ENCODE measurements around the gene HS1BP3. TPM values are rescaled to one million over a fixed set of nuclear protein-coding genes. Genes with fewer than 3 reads are reported as not detected.

The HS1BP3 gene
- total RNA-seq, 2 experiments from 2014 or later: 8.8 to 10.1 TPM

- Histone ChIP-seq H3K4me3 (ENCODE audit: low read length) (no peak overlapping the region), H3K4me1 (ENCODE audit: insufficient read depth, low read length) (no peaks in the 10 kb centered on the region), H3K27ac (ENCODE audit: low read depth in 1 of 2, low read length in 2 of 2) (no peak overlapping the region), H3K27me3 (ENCODE audit: control insufficient read depth in 1 of 2, insufficient read depth in 2 of 2, low read length in 2 of 2) (no peaks in the 10 kb centered on the region), H3K36me3 (ENCODE audit: insufficient read depth, low read length) (peaks cover 29% of the 10 kb centered on the region), H3K9me3 (ENCODE audit: control insufficient read depth in 1 of 2, insufficient read depth in 1 of 2, low read length in 2 of 2) (no peaks in the 10 kb centered on the region)
- ChIA-PET POLR2A (no interaction called here), CTCF (no interaction called here)
- DNase-seq (peak in 3 of 14 experiments; percentile 7 to 59 (median 54)), ATAC-seq (ENCODE audit: poor library complexity) (no peak)
- Mint-ChIP-seq H3K36me3 (ENCODE audit: low read depth) (peaks cover 36% of the 10 kb centered on the region), H3K4me1 (ENCODE audit: low read depth) (no peaks in the 10 kb centered on the region), H3K27ac (no peak overlapping the region), H3K4me3 (no peak overlapping the region), H3K27me3 (no peaks in the 10 kb centered on the region), H3K9me3 (no peaks in the 10 kb centered on the region)
- TF ChIP-seq, protein P1, sequence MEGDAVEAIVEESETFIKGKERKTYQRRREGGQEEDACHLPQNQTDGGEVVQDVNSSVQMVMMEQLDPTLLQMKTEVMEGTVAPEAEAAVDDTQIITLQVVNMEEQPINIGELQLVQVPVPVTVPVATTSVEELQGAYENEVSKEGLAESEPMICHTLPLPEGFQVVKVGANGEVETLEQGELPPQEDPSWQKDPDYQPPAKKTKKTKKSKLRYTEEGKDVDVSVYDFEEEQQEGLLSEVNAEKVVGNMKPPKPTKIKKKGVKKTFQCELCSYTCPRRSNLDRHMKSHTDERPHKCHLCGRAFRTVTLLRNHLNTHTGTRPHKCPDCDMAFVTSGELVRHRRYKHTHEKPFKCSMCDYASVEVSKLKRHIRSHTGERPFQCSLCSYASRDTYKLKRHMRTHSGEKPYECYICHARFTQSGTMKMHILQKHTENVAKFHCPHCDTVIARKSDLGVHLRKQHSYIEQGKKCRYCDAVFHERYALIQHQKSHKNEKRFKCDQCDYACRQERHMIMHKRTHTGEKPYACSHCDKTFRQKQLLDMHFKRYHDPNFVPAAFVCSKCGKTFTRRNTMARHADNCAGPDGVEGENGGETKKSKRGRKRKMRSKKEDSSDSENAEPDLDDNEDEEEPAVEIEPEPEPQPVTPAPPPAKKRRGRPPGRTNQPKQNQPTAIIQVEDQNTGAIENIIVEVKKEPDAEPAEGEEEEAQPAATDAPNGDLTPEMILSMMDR (IDR thresholded peaks at IDR 0.05): no peak
- intact Hi-C loops (cut with DNase I, micrococcal nuclease): no loop called here
Observed at GRCh38 chr2:20617892-20618467, 32.9 kb downstream of the HS1BP3 start.

- Histone ChIP-seq H3K4me1 (ENCODE audit: insufficient read depth, low read length) (no peaks in the 10 kb centered on the region), H3K27me3 (ENCODE audit: control insufficient read depth in 1 of 2, insufficient read depth in 2 of 2, low read length in 2 of 2) (no peaks in the 10 kb centered on the region), H3K36me3 (ENCODE audit: insufficient read depth, low read length) (peaks cover 22% of the 10 kb centered on the region), H3K27ac (ENCODE audit: low read depth in 1 of 2, low read length in 2 of 2) (no peak overlapping the region), H3K4me3 (ENCODE audit: low read length) (no peak overlapping the region), H3K9me3 (ENCODE audit: control insufficient read depth in 1 of 2, insufficient read depth in 1 of 2, low read length in 2 of 2) (no peaks in the 10 kb centered on the region)
- Mint-ChIP-seq H3K4me1 (ENCODE audit: low read depth) (no peaks in the 10 kb centered on the region), H3K27ac (no peak overlapping the region), H3K4me3 (no peak overlapping the region), H3K9me3 (no peaks in the 10 kb centered on the region), H3K27me3 (no peaks in the 10 kb centered on the region), H3K36me3 (ENCODE audit: low read depth) (peaks cover 30% of the 10 kb centered on the region)
- no peak for DNase-seq
- ChIA-PET POLR2A (no interaction called here), CTCF (no interaction called here)
- TF ChIP-seq, protein P1 (IDR thresholded peaks at IDR 0.05): no peak
- intact Hi-C loops (cut with DNase I, micrococcal nuclease): no loop called here
- no peak for ATAC-seq (ENCODE audit: poor library complexity)
Observed at GRCh38 chr2:20617081-20617575, 33.8 kb downstream of the HS1BP3 start.

GRCh38 chr2:20616341-20616871, 34.5 kb downstream of the HS1BP3 start:
- peaks cover 15% of the 10 kb centered on the region for H3K36me3 ChIP-seq (ENCODE audit: insufficient read depth, low read length)
- CTCF ChIA-PET: no interaction called here

More at GRCh38 chr2:20616341-20616871, 34.5 kb downstream of the HS1BP3 start:
- Histone ChIP-seq H3K4me3 (ENCODE audit: low read length) (no peak overlapping the region), H3K4me1 (ENCODE audit: insufficient read depth, low read length) (no peaks in the 10 kb centered on the region), H3K27ac (ENCODE audit: low read depth in 1 of 2, low read length in 2 of 2) (no peak overlapping the region), H3K27me3 (ENCODE audit: control insufficient read depth in 1 of 2, insufficient read depth in 2 of 2, low read length in 2 of 2) (no peaks in the 10 kb centered on the region), H3K9me3 (ENCODE audit: control insufficient read depth in 1 of 2, insufficient read depth in 1 of 2, low read length in 2 of 2) (no peaks in the 10 kb centered on the region)
- intact Hi-C loops (cut with DNase I, micrococcal nuclease): no loop called here
- TF ChIP-seq, protein P1 (IDR thresholded peaks at IDR 0.05): no peak
- POLR2A ChIA-PET: no interaction called here
- Mint-ChIP-seq H3K36me3 (ENCODE audit: low read depth) (peaks cover 24% of the 10 kb centered on the region), H3K4me3 (no peak overlapping the region), H3K27ac (no peak overlapping the region), H3K4me1 (ENCODE audit: low read depth) (no peaks in the 10 kb centered on the region), H3K9me3 (no peaks in the 10 kb centered on the region), H3K27me3 (no peaks in the 10 kb centered on the region)
- DNase-seq: no peak
- no peak for ATAC-seq (ENCODE audit: poor library complexity)

Measured in CD4-positive, alpha-beta T cell (primary cell).